GM21515 (cell line): ENCODE results near the gene C1orf122.

Source experiments
- ATAC-seq: cut with Tn5 transposase; IDR thresholded peaks from one replicate; pipeline ENCODE4 v1.9.1; 2021; ENCODE audit not compliant: unreplicated experiment

The C1orf122 gene

DNA sequence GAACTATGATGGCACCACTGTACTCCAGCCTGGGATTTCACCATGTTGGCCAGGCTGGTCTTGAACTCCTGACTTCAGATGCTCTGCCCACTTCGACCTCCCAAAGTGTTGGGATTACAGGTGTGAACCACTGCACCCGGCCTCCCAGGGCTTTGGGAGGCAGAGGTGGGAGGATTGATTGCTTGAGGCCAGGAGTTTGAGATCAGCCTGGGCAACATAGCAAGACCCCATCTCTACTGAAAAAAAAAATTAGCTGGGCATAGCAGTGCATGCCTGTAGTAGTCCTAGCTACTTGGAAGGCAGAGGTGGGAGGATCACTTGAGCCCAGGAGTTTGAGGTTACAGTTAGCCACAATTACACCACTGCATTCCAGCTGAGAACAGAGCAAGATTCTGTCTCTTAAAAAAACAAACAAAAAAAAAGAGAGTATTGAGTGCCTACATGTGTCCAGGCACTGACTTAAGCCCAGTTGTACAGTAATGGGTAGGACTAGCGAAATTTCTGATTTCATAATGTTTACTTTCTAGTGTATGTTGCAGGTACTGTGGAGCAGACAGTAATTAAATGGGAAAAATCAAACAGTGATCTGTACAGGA is 9.7 kb upstream of the C1orf122 start:
- ATAC-seq, result no peak

DNA sequence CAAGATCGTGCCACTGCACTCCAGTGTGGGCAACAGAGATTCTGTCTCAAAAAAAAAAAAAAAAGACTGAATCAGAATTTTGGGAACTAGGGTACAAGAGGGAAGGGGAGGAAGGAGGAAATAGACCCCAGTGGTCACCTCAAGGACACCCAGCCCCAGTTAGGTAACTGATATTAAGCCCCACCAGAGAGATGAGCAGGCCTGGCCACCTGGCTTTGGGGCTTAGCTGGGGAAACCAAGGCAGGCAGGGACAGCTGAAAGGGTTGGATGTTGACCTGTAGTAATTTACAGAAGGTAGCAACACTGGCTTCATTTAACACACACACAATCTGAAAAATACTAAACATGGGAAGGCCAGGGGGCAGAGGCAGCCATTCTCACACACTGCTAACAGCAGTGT is 5.2 kb upstream of the C1orf122 start:
- no peak for ATAC-seq

DNA sequence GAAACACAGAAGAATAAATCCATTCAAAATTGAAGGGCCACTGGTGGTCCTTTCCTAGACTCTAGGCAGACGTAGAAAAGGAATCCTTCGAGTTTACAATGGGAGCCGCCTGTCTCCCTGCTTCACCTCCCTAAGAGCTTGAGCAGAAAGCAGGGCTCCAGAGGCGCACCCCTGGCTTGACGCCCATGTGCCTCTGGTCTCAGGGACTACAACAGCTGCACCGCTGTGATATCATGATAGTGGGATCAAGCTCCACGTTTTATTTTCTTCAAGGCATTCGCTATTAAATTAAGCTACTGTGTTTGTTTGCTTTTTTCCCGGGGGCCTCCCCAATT is 403 bp upstream of the C1orf122 start:
- ATAC-seq, result no peak

DNA sequence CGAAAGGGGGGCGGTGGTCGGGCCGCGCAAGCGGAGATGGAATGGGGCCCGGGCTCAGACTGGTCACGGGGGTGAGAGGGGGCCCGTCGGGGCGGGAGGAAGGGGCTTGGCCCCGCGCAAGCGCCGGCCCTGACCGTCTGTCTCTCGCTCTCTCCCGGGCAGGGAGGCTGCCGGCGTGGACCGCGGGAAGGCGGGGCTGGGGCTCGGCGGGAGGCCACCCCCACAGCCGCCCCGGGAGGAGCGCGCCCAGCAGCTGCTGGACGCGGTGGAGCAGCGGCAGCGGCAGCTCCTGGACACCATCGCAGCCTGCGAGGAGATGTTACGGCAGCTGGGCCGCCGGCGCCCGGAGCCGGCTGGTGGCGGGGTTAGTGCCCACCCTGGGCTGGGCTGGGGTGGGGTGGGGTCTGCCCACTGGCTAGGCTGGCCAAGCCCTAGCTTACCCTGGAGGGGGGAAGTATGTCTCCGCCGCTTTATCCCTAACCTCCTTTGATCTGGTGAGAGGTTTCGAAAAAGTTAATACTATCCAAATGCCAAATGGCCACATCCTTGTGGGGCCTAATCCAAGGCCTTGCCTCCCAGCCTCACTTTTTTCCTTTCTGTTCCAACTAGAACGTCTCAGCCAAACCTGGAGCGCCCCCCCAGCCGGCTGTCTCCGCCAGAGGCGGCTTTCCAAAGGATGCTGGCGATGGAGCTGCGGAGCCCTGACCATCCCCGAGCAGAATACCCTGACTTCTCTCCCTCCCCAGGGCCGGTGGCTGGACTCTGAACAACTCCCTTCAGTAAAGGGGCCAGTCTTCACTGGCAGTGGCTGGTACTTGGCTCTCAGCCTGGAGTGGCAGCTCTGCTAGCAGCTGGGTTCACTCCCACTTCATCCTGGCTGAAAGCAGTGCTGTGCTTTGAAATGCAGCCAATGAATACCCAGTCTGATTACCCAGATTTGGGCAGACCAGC is 1.1 kb downstream of the C1orf122 start:
- peak; percentile 32 for ATAC-seq

DNA sequence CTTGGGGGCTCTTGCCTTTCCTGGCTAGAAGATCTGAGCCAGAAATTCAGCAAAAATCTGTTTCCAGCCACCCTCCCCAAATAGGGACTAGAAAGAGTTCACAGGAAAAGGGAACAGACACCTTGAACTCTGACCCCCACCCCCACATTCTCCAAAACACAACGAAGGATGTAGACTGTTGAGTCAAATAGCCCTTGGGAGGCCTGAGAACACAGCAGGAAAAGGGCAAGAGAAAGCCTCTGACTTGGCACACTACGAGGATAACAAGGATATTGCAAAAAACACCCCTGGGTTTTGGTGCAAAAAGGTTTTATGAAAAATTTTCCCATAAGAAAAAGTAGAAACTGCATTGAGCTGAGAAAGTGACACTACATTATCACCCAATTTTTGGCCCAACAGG is 2.4 kb downstream of the C1orf122 start:
- ATAC-seq, result no peak

DNA sequence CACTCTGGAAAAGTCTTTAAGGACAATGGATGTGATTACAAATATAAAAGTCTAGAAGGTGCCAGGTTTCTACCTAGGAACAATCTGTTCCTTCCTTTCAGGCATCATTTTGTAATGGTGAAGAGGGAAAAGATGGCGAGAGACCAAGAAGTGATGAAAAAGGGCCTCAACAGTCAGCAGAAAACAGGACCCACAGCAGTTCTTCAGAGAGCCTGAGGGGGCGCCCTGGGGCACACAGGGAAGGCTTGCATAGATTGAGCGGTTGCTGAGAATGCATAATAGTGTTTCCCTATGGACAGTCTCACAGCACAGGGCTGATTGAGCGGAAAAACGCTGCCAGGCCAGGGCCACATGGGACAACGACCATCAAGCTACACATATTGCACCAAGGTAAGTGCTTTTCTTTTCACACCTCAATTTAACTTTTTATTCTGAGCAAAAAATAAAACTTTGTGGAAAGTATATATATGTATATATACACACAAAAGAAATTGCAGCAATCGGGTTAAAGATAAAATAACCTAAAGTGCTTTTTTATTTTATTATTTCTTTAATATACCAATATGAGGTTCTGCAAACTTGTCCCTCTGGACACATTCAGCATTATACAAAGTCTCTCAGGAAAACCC is 3.6 kb downstream of the C1orf122 start:
- ATAC-seq, result no peak

DNA sequence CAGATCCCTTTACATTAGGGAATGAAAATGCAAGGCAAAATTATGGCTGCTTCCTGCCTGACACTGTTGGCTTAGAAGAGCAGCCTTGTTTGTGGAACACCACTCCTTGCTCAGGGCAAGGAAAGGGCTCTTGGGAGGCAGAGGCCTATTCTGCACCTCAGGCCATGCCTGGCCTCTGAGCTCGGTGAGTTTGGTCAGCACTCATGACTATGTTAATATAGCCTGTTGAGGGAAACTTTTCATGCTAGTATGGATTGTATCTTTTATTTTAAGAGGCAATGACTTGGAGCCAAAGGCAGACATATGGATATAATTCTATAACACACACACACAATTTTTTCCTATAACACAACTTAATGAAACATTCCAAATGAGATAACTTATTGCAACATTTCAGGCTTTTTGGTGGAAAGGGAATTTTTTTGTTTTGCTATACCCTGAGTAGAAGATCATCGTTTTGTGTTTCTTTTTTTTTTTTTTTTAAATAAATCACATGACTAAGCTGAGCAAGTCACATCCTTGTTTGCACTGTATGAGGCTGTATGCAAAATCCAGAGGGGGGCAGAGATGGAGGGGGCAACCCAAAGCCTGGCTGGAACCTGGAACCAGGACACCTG is 6.0 kb downstream of the C1orf122 start:
- ATAC-seq, result no peak

DNA sequence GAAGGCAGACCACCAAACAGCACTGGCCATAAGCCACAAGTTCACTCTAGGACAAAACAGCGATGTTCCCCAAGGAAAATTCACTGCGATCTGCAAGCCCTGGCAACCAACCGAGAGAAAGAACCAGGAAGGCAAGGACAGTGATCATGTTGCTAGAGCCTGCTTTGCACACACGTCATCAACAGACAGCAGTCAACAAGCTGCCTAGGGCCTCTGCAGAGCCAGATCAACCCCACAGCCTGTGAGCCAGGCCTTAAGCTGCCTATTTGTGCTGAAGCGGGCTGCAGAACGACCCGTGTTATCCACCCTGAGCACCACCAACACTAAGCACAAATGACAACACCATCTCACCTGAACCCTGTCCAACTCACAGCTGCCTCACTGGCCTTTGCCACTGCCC is 6.7 kb downstream of the C1orf122 start:
- ATAC-seq, result no peak

DNA sequence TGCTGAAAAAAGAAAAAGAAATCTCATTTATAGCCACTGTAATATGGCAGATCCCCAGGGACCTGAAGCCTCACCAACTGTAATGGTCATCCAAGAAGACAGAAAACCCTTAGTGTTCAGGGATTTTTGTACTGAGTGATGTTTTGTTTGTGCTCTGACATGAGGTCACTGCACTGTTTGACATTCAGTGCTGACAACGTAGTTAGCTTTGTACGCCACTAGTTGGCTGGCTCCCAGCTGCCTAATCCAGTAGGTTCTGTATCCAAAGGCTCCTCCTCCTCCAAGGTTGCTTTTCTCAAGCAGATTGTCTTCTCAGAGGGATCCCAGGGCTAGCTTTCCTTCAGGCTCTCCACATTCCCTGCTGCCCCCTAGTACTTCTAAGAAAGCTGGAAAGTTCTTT is 9.9 kb downstream of the C1orf122 start:
- no peak for ATAC-seq

DNA sequence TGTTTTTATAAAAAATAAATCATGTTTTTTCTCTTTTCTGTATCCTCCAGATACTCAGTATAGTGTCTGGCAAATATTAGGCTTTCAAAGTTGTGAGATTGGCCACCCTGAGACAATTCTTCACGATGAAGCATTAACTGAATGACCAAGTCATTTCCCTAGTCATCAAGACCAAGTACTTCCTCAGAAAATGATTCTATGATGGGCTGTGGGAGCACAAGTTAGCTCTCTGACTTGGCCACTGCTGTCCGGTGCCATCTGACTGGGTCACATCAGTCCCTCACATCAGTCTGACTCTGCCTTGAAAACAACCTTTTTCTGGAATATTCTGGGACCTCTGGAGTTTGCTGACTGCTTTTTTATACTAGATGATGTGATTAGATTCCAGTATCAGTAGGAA is 13.9 kb downstream of the C1orf122 start:
- ATAC-seq, result no peak

DNA sequence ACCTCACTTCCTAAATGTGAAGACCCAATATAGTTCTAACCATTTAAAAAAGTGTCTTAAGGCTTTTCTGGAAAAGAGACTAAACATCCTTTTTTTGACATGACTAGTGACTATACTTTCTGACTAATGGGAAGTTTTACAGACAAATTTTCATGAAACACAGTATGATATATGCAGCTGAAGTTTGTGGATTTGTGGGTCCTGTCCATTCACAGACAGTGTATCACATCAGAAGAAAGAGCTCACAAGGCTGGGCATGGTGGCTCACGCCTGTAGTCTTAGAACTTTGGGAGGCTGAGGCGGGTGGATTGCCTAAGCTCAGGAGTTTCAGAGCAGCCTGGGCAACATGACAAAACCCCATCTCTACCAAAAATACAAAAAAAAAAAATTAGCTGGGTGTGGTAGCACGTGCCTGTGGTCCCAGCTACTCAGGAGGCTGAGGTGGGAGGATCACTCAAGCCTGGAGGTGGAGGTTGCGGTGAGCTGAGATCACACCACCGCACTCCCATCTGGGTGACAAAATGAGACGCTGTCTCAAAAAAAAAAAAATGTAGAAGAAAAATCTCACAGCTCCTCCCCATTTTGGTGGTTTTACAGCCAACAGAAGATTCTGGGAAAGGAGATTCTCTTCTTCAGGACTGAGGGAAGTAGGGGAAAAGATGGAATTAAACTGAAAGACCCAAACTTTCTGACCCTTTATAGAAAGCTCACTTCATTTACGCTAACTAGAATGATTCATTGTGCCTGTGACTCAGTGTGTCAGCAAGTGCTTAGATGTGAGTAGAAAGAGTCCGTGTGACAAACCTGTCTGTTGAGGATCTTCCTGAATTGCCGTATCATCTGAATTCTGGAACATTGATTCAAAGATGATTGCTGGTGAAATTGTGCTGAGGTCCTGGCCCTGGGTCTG is 15.6 kb downstream of the C1orf122 start:
- ATAC-seq, result no peak

DNA sequence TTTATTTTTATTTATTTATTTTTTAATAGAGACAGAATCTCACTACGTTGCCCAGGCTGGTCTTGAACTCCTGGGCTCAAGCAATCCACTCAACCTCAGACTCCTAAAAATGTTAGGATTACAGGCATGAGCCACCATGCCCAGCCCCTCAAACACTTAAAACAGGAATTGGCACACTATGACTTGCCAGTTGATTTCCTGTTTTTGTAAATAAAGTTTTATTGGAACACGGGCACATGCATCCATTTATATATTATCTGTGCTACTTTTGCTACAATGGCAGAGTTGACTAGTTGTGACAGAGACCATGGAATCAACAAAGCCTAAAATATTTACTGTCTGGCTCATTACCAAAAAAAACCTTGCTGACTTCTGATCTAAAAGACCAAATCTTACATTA is 16.4 kb downstream of the C1orf122 start:
- no peak for ATAC-seq

DNA sequence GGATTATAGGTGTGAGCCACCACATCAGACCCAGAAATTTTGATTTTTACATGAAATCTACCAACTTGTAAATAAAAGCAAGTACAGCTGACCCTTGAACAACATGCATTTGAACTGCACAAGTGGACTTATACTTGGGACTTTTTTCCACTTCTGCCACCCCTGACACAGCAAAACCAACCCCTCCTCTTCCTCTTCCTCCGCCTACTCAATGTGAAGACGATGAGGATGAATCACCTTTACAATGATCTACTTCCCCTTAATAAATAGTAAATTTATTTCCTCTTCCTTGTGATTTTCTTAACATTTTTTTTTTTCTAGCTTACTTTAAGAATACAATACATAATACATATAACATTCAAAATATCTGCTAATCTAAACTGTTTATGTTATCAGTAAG is 17.9 kb downstream of the C1orf122 start:
- no peak for ATAC-seq

DNA sequence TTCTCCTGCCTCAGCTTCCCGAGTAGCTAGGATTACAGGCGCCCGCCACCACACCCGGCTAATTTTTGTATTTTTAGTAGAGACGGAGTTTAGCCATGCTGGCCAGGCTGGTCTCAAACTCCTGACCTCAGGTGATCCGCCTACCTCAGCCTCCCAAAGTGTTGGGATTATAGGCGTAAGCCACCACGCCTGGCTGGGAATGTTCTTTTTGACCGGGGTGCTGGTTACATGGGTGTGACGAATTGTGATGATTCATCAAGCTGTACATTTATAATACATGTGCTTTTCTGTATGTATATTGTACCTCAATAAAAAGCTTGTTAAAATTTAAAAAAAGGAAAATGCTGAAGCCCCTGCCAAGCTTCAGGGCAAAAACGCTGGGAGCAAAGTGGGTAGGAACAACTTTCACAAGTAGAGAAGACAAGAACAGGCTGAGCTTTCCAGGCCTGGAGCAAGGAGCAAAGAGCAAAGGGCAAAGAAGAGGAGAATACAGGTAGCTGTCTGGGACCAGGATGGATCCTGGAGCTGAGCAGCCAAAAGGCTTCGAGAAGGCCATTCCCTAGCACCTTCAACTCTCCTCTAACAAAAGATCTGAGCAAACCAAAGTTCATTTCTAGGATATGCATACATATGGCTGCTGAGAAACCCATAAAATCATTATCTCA is 21.0 kb downstream of the C1orf122 start:
- no peak for ATAC-seq

DNA sequence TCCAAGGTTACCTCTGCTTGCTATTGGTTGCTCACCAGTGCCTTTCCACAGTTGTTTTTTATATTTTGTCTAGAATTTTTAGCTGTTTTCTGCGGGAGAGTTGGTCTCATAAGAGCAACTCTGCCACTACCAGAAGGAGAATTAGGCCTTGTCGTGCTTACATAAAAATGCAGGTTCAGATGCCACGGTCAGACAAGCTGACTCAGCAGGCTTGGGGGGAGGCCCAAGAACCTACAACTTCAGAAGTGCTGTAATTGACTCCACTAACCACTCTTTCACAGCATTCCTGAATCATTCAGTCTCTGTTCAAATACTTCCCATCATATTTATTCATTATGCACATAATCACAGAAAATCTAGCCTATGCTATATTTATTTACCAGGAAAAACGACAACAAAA is 23.5 kb downstream of the C1orf122 start:
- no peak for ATAC-seq

DNA sequence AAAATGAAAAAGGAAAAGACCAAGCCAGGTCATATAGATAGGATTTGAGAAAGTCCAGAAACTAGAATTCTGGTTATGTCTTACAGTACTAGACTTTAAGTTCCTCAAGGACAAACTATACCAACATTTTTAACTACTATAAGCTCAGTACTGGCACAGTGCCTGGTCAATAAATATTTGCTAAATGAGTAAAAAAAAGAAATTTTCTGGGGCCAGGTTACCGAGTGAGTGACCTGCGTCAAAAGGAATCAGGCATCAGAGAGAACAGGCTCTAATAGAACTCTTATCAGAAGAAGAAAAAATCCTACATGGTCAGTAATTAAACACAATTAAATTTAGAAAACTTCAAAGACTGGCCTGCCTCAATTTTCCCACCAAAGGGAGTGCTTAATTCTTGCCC is 24.2 kb downstream of the C1orf122 start:
- no peak for ATAC-seq

DNA sequence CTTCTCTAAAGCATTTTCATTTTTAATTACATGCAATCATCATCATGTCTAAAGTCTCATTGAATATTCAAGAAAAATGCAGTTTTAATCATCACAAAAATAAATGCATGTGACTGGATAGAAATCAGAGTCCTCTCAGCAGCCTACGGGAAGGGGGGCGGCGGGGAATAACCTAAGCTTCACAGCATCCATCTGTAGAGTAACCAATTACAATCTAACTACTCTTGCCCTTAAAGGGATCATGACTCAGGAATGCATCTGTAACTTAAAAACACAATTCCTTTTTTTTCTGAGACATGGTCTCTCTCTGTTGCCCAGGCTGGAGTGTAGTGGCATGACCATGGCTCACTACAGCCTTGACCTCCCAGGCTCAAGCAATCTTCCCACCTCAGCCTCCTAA is 29.2 kb downstream of the C1orf122 start:
- no peak for ATAC-seq

DNA sequence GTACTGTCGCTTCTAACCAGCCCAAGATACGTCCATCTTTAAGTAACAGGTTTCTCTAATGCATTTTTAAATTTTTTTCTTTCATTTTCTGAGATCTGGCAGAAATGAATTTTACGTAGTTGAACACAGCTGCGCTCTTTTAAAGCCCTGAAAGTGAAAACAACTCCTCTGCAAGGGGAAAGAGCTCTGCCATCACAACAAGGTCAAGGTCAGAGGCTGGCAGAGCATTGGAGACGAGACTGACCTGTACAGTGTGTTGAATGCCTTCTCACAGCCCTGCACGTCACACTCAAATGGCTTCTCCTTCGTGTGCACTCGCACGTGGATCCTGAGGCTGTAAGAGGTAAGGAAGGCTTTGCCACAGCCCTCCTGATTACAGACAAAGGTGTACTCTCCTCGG is 32.1 kb downstream of the C1orf122 start:
- no peak for ATAC-seq

DNA sequence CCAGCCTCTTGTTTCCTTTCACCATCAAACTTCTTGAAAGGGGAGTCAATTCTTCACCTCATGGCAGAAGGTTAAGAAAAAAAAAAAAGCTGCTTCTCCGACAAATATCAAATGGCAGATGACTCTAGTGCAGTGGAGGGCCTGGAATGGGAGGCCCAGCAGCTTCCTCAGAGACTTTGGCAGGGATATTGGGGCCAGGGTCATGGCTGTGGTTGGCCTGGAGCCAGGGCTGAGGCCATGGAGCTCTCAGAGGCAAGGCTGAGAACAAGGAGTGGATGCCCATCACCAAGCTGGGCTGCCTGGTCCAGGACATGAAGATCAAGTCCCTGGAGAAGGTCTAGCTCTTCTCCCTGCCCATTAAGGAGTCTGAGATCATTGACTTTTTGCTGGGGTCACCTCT is 33.1 kb downstream of the C1orf122 start:
- ATAC-seq, result no peak

DNA sequence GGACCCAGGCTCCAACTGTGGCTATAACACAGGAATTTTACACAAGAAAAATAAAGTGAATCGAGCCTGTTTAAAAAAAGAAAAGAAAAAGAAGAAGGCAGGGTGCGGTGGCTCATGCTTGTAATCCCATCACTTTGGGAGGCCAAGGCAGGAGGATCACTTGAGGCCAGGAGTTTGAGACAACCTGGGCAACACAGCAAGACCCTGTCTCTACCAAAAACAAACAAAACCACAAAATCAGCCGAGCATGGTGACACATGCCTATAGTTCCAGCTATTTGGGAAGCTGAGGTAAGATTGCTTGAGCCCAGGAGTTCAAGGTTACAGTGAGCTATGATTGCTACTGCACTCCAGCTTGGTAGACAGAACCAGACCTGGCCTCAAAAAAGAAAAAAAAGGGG is 34.1 kb downstream of the C1orf122 start:
- no peak for ATAC-seq
